Globus pallidus (tissue), 1 donor: ENCODE measurements around the gene TCF7L1.
"Not testable (repeated sequence)": the region's sequence is repeated elsewhere in the genome, so short reads cannot be mapped to it uniquely, and the experiment has no call there.

Source experiments
- DNase-seq: peaks from one replicate; pipeline ENCODE4 v3.0.0-alpha.2; 2015; ENCODE audit warnings: low spot score

The TCF7L1 gene

DNA sequence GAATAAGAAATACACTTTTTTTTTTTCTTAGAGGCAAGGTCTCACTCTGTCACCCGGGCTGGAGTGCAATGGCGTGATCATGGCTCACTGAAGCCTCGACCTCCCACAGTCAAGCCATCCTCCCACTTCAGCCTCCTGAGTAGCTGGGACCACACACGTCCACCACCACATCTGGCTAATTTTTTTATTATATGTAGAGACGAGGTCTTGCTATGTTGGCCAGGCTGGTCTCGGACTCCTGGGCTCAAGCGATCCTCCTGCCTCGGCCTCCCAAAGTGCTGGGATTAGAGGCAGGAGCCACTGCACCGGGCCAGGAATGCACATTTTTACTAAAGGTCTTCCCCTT lies 192.2 kb downstream of the TCF7L1 start:
- no peak for DNase-seq

DNA sequence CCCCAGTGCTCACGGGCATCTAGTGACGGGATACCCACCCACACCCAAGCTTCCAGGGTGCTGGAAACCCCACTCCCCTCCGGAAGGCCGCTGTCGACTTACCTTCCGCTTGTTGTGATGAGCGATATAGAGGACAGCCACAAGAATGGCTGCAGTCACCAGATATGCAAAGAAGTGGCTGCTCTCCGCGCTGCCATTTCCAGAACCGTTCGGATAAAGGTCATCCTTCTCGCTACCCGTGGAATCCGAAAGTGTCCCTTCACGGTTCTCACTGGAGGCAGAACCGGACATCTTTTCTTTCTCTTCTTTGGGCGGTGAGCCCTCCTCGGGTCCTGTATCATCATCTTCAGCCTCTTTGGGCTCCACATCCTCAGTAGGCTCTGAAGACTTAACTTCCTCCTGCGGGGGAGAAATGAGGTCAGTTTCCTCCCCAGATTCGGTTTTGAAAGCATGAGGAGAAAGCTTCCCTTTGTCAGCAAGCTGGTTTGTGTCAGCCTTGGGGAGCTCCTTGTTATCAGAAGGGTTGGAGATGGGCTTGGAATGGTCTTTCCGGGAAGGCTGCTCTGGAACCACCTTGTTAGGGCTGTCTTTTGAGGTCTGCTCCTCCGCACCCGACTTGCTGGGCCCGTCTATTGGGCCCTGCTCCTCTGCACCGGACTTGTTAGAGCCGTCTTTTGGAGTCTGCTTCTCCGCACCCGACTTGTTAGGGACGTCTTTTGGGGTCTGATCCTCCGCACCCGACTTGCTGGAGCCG lies 193.4 kb downstream of the TCF7L1 start:
- DNase-seq, result peak; percentile 49

DNA sequence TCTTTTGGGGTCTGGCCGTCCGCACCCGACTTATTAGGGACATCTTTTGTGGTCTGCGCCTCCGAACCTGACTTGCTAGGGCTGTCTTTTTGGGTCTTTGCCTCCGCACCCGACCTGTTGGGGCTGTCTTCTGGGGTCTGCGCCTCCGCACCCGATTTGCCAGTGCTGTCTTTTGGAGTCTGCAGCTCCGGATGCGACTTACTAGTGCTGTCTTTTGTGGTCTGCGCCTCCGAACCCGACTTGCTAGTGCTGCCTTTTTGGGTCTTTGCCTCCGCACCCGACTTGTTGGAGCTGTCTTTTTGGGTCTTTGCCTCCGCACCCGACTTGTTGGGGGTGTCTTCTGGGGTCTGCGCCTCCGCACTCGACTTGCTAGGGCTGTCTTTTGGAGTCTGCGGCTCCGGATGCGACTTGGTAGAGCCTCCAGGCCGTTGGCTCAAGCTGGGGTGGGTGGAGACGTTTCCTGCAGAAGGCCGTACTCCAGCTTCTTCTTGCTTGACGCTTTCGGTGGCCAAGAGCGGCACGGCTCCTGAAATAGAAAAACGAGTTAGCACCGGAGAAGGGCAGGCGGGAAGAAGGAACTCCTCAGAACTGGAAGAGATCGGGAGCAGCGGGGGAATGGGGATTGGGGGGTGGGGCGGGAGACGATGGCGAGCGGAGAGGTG lies 194.1 kb downstream of the TCF7L1 start:
- no peak for DNase-seq

DNA sequence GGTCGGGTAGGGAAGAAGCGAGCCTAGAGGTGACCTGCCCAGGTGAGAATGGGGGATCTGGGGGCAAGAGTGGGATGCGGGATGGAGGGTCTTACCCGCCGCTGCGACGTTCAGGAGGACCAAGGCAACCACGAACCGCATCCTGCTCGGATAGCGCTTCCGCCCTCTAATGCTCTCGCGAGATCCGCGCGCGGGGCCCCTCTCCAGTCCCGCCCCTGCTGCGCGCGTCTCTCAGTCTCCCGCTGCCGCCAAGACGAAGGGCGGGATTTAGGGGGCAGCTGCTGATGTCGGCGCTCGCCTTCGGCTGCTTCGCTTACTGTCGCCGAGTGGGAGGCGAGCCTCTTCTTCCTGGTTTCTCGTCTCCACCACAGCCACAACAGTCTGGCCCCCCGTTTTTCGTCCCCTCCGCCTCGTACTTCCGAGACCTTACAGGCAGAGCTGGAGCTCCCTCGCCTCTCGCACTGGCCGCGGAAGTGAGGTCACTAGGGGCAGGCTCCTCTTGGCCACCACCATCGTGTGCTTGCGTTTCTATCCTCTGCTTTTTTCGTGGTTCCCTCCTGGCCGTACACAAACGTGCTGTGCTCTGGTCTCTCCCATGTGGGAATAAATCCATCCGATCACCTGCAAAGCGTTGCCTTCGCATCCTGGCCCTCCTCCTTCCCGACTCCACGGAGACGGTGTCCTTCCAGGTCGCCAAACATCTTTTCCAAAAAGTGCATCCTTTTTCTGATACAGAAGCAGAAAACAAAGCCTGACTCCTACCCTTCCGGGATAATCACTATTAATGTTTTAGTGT lies 194.8 kb downstream of the TCF7L1 start, which contains the start of gene TGOLN2:
TGOLN2 (minus strand) TSS at position 168 of the 796 bp plus-strand sequence; CDS start at position 141, 27 bp downstream.
- peak; percentile 90 for DNase-seq

DNA sequence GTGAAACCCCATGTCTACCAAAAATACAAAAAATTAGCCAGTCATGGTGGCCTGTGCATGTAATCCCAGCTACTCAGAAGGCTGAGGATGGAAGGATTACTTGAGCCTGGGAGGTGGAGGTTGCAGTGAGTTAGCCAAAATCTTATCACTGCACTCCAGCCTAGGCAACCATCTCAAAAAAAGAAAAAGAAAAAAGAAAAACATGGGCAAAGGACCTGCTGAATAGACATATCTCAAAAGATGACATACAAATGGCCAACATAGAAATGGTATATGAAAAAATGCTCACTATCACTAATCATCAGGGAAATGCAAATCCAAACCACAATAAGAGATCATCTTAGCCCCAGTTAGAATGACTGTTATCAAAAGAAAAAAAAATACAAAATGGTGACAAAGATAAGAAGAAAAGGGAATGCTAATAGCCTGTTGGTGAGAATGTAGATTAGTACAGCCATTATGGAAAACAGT lies 196.0 kb downstream of the TCF7L1 start:
- no peak for DNase-seq

DNA sequence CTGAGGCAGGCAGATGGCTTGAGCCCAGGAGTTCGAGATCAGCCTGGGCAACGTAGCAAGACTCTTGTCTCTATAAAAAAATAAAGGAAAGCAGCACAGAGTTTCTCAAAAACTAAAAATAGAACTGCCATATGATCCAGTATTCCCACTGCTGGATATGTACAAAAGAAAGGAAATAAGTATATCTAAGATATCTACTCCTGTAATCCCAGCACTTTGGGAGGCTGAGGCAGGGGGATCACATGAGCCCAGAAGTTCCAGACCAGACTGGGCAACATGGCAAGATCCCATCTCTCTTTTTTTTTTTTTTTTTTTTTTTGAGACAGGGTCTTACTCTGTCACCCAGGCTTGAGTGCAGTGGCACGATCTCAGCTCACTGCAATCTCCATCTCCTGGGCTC lies 196.5 kb downstream of the TCF7L1 start:
- DNase-seq, result not testable (repeated sequence)

DNA sequence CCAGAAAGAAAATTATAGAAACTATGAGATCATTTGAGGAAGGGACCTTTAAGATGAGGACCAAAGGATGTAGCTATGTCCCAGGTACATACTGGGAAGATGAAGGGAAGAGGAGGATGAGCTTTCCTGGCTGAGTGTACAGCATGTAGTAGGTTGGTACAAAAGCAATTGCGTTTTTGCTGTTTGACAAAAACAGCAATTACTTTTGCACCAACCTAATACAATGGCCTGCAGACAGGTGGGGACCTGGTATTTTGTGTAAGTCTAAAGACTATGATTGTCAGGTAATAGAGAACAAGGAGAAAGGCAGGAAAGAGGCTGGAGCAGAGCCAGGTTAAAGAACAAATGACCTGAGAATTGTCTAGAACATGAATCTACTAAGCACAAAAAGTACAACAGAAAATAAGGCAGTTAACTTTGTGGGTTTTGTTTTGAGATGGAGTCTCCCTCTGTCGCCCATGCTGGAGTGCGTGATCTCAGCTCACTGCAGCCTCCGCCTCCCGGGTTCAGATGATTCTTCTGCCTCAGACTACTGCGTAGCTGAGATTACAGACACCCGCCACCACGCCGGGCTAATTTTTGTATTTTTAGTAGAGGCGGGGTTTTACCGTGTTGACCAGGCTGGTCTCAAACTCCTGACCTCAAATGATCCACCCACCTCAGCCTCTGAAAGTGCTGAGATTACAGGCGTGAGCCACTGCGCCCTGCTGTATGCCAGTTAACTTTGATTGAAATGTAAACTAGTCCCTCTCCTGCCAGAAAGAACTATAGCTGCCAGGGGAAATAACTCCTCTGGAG lies 197.8 kb downstream of the TCF7L1 start:
- no peak for DNase-seq

DNA sequence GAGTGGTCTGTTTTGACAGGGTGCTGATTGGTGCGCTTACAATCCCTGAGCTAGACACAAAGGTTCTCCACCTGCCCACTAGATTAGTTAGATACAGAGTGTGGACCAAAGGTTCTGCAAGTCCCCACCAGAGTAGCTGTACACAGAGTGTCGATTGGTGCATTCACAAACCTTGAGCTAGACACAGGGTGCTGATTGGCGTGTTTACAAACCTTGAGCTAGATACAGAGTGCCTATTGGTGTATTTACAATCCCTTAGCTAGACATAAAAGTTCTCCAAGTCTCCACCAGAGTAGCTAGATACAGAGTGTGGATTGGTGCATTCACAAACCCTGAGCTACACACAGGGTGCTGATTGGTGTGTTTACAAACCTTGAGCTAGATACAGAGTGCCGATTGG lies 200.7 kb downstream of the TCF7L1 start:
- DNase-seq, result not testable (repeated sequence)

DNA sequence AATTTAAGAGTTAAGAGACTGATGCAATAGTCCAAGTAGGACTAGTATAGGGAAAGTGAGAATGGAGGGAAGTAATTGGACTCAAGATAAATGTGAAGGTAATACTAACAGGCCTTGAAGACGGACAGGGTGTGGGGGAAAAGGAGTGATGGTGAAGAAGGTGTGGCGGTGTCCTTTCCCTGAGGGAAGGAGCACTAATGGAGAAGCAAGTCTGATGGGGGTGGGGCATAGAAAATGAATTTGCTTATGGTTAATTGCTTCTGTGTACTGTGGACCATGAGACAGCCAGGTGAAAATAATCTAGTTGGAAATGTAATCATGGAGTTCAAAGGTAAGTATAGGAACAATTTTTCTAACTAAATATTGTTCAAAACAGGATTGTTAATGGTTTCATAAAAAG lies 201.7 kb downstream of the TCF7L1 start:
- DNase-seq, result no peak

DNA sequence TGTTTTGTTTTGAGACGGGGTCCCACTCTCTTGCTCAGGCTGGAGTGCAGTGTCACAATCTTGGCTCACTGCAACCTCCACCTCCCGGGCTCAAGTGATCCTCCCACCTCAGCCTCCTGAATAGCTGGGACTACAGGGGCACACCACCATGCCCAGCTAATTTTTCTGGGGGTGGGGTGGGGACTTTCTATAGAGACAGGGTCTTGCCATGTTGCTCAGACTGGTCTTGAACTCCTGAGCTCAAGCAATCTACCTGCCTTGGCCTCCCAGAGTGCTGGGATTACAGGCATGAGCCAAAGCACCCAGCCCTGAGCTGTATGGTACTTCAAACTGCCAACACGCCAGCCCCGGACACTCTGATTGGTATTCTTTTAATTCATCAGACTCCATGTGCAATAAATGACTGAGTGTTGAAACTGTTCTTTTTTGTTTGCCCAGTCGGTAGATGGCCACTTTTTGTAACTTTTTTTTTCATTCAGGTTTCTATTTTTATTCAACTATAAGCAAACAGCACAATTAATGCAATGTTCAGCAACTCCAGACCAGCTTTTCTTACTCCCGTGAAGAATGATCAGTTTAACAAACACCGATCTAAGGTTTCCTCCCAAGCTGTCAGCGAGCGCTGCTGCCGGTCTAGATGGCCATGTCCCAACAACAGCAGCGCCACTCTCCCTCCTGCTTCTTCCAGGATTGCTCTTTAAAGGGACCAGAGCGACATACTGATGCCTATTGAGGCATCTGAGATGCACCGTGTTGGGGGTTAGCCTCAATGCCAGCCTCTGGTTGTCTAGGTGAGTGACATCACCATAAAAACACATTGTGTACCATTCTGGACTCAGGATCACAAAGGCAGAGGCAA lies 207.1 kb downstream of the TCF7L1 start:
- no peak for DNase-seq

DNA sequence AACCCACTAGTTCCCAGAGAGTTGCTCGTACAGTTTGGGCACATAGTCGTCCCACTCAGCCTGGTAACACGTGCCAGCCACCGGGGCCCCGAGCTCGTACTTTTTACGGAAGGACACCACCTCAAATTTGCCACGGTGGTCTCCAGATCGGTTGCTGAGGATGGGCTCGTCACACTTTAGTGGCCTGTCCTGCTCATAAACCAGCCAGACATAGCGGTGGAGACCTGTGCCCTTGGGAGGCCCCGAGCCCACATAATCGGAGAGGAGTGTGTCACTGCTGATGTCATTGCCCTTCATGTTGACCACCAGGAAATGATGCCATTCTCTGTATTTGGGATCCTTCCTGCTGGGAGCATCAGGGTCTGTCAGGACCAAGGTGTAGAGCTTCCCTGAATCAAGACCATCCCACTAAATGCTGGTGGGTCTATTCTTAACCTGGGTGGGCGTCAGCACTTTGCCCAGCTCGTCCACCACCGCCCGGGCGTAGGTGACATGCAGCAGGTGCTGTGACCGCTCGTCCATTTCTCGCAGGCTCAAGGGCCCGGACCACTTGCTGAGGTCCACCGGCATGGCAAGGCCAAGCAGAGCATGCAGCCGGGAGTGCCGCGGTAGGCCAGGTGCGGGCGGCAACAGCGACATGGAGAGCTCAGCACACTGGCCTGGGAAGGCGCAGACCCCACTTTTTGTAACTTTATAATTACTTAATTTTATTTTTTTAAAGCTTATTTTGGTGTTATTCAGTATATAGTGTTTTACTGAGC lies 208.3 kb downstream of the TCF7L1 start:
- no peak for DNase-seq

DNA sequence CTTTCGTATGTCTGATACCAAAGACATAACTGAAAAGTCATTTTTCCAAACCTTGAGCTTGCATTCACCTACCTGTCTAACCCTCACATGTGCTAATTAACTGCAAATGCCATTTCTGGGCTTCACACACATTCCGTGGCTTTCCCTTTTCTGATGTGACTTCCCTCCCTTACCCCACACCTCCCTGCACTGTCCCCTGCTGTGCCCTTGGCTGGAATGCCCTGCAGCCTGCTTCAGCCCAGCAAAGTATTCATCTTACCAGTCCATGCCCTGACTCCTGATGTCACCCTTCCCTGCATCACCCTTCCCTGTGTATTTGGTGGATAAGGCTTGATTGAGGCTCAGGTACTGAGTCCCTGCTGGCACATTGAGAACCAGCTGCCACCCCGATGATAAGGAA lies 209.0 kb downstream of the TCF7L1 start:
- DNase-seq, result no peak

DNA sequence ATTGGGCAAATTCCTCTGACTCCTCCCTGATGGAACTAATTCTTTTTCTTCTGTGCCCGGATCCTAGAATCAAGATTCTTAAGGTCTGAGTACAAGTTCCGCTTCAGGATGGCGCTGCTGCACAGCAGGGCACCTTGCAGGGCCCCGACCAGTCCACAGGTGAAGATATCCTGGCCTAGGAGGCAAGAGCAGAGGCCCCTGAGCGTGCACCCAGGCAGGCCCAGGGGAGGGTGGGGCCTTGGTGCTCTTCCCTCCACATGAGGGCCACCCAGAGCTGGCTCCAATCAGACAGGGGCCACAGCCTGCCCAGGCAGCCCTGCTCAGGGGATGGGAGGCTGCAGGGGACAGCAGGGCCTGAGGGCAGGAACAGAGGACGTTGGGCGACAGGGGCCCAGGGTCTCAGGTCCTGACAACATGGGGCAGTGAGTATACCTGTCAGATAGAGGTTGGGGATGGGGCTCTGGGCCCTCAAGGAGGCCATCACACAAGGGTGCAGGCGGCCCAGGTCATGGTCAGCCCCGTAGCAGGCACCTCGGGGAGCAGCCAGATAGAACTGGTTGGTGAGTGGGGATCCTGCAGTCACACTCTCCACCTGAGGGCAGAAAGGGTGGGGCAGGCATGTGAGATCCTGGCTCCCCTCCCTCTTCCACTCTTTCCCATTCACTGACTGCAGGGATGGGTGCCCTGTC lies 210.2 kb downstream of the TCF7L1 start:
- DNase-seq, result not testable (repeated sequence)

DNA sequence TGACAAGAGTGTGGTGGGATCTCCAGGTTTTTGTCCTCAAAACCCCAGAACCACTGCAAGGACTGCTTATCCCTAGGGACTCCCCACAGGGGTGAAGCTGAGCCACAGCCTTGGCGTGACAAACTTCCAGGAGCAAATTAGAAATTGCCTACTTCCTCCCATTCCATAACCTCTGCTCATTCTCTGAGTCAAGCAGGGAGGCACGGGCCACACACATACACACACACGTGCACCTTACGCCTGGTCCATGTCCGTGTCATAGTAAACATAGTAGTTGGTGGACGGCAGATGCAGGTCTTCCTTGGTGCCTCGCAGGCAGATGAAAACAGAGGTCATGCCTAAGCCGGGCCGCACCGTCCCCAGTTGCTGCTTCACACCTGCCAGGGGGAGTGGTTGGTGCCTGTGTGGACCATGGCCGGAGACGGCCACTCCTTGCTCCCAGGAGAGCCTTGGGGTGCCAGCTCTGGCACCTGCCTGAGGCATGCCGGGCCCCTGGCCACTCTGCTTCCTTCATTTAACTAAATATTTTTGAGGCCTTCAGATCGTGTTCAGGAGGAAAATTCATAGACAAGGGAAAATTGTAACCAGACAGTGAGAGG lies 211.3 kb downstream of the TCF7L1 start:
- no peak for DNase-seq

DNA sequence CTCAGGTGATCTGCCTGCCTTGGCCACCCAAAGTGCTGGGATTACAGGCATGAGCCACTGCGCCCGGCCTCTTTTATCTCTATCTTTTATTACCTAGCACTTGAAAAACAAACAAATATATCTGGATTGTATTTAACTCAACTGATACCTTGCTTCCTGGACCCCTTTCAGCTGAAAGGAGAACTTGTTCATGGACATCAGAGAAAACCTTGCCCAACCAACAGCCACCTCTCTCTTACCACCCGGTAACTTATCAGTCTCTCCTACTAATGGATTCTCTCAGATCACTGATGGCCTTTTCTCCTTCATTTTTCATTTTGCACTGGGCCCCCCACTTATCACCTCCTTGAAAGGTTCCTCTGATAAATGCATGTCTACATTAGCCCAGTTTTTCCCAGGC lies 214.4 kb downstream of the TCF7L1 start:
- no peak for DNase-seq

DNA sequence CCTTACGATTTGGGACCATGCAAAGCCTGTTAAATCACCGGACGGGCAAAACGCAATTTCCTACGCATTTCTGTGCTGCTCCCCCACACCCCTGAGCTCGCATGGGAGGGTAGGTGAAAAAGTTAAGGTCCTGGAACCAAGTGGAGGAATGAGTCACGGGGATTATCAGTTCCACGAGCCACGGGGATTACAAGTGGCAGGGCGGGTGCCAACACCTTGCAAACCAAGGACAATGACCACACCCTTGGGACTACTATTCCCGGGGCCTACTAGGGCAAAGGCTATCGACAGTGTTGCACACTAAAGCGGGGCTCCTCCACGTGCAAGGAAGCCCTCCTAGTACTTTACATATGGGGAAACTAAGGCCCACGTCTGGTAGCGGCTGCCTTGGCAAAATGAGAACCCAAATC lies 220.7 kb downstream of the TCF7L1 start:
- peak; percentile 14 for DNase-seq

DNA sequence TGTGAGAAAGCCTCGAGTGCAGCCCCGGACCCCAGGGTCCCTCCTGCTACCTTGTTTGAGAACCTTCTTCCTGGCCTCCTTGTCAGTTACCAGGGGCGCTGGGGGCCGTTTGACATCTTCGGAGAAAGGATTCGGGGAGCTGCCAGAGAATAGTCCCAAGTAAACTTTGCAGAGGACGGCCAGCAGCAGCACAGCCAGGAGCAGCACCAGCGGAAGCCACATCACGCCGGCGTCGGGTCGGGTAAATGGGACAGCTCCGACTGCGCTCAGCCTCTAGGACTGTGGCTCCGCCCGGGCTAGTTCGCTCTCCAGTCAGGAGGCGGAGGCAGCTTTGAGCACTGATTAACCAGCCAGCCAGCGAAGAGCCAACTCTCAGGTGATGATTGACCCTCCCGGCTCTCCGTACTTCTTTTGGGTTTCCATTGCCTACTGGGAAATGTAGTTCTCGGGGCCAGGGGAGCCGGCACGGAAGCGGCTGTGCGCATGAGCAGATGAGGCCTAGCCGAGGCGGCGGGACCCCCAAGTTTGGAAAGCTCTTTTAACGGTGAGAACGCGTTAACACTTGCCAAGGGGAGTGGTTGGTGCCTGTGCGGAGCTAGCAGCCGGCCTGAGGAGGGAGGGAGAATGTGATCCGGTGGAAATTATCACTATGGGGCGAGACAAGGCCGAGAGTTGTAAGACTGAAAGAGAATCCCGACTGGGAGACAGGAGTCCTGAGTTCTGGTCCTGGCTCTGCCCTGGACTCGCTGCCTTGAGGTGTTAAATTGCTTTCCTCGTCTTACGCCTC lies 221.3 kb downstream of the TCF7L1 start, which contains the start of the genes ELMOD3 and RETSAT:
ELMOD3 (plus strand) TSS at position 484 of the 787 bp plus-strand sequence. CDS start 2,430 bp downstream, outside the sequence.
RETSAT (minus strand) TSS at position 243 of the 787 bp plus-strand sequence; CDS start at position 222, 21 bp downstream.
- DNase-seq, result peak; percentile 97

DNA sequence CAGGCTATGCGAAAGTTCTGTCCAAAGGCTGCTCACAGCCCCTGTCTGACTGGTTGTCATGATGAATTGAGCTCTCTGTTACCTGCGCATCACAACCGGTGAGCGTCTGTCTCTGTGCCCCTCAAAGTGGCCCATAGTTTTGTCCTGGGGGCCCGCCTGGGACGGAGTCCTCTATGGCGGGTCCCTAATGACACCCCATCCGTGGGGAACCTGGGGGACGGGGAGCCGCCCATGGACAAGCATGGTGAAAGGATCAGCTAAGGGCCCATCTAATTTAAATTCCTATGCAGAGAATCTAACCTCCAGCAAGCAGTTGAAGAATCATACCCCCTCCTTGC lies 221.8 kb downstream of the TCF7L1 start:
- no peak for DNase-seq
